ENCODE results near the gene PRDM12.

The PRDM12 gene

GRCh38 chr9:130658893-130659698, 5.3 kb upstream of the PRDM12 start:
- Mint-ChIP-seq H3K9me3 (no peaks in the 10 kb centered on the region), H3K4me3 (no peak overlapping the region), H3K4me1 (peaks cover 36% of the 10 kb centered on the region), H3K36me3 (no peaks in the 10 kb centered on the region), H3K27ac (no peak overlapping the region), H3K27me3 (peaks cover 87% of the 10 kb centered on the region)
- no peak for ATAC-seq

- peak overlapping the region; percentile 67 for H3K4me3 Mint-ChIP-seq
- H3K36me3 Mint-ChIP-seq, result no peaks in the 10 kb centered on the region
- H3K9me3 Mint-ChIP-seq, result no peaks in the 10 kb centered on the region
- no peak overlapping the region for H3K27ac Mint-ChIP-seq
- ATAC-seq, result no peak
- H3K4me1 Mint-ChIP-seq, result peaks cover 37% of the 10 kb centered on the region
- H3K27me3 Mint-ChIP-seq, result peaks cover 94% of the 10 kb centered on the region
Observed at GRCh38 chr9:130659699-130660248, 4.6 kb upstream of the PRDM12 start.

GRCh38 chr9:130660326-130660682, 4.1 kb upstream of the PRDM12 start:
- no peaks in the 10 kb centered on the region for H3K9me3 Mint-ChIP-seq
- H3K36me3 Mint-ChIP-seq, result peaks cover 2% of the 10 kb centered on the region
- no peak overlapping the region for H3K27ac Mint-ChIP-seq
- H3K4me3 Mint-ChIP-seq, result no peak overlapping the region
- H3K27me3 Mint-ChIP-seq, result peaks cover 94% of the 10 kb centered on the region
- H3K4me1 Mint-ChIP-seq, result peaks cover 40% of the 10 kb centered on the region
- ATAC-seq, result no peak

GRCh38 chr9:130660683-130661450, 3.5 kb upstream of the PRDM12 start:
- peaks cover 94% of the 10 kb centered on the region for H3K27me3 Mint-ChIP-seq
- peaks cover 5% of the 10 kb centered on the region for H3K36me3 Mint-ChIP-seq
- no peak for ATAC-seq
- H3K27ac Mint-ChIP-seq, result no peak overlapping the region
- no peaks in the 10 kb centered on the region for H3K9me3 Mint-ChIP-seq
- peak overlapping the region; percentile 38 for H3K4me3 Mint-ChIP-seq
- peaks cover 46% of the 10 kb centered on the region for H3K4me1 Mint-ChIP-seq

- peaks cover 5% of the 10 kb centered on the region for H3K36me3 Mint-ChIP-seq
- ATAC-seq, result no peak
- no peak overlapping the region for H3K4me3 Mint-ChIP-seq
- no peak overlapping the region for H3K27ac Mint-ChIP-seq
- peaks cover 94% of the 10 kb centered on the region for H3K27me3 Mint-ChIP-seq
- H3K4me1 Mint-ChIP-seq, result peaks cover 47% of the 10 kb centered on the region
- H3K9me3 Mint-ChIP-seq, result no peaks in the 10 kb centered on the region
Observed at GRCh38 chr9:130661451-130662098, 2.8 kb upstream of the PRDM12 start.

- peak overlapping the region; percentile 69 for H3K4me3 Mint-ChIP-seq
- no peaks in the 10 kb centered on the region for H3K9me3 Mint-ChIP-seq
- H3K27me3 Mint-ChIP-seq, result peaks cover 94% of the 10 kb centered on the region
- H3K27ac Mint-ChIP-seq, result no peak overlapping the region
- peaks cover 5% of the 10 kb centered on the region for H3K36me3 Mint-ChIP-seq
- H3K4me1 Mint-ChIP-seq, result peaks cover 47% of the 10 kb centered on the region
- no peak for ATAC-seq
Observed at GRCh38 chr9:130662099-130662969, 2.1 kb upstream of the PRDM12 start.

GRCh38 chr9:130662970-130663257, 1.5 kb upstream of the PRDM12 start:
- ATAC-seq, result no peak
- H3K4me1 Mint-ChIP-seq, result peaks cover 47% of the 10 kb centered on the region
- no peaks in the 10 kb centered on the region for H3K9me3 Mint-ChIP-seq
- H3K27me3 Mint-ChIP-seq, result peaks cover 94% of the 10 kb centered on the region
- H3K4me3 Mint-ChIP-seq, result peak overlapping the region; percentile 69
- peaks cover 5% of the 10 kb centered on the region for H3K36me3 Mint-ChIP-seq
- H3K27ac Mint-ChIP-seq, result no peak overlapping the region

GRCh38 chr9:130663258-130663976, 977 bp upstream of the PRDM12 start:
- Mint-ChIP-seq H3K27me3 (peaks cover 94% of the 10 kb centered on the region), H3K4me3 (peak overlapping the region; percentile 21), H3K36me3 (peaks cover 5% of the 10 kb centered on the region), H3K4me1 (peaks cover 45% of the 10 kb centered on the region), H3K27ac (no peak overlapping the region), H3K9me3 (no peaks in the 10 kb centered on the region)
- no peak for ATAC-seq

- Mint-ChIP-seq H3K36me3 (peaks cover 5% of the 10 kb centered on the region), H3K27me3 (peaks cover 94% of the 10 kb centered on the region), H3K4me1 (peaks cover 41% of the 10 kb centered on the region), H3K27ac (no peak overlapping the region), H3K4me3 (peak overlapping the region; percentile 21), H3K9me3 (no peaks in the 10 kb centered on the region)
- no peak for ATAC-seq
Observed at GRCh38 chr9:130663977-130664250, 480 bp upstream of the PRDM12 start.

GRCh38 chr9:130665029-130665430, 636 bp downstream of the PRDM12 start:
- H3K27me3 Mint-ChIP-seq, result peaks cover 82% of the 10 kb centered on the region

GRCh38 chr9:130665431-130666392, 1.3 kb downstream of the PRDM12 start:
- Mint-ChIP-seq H3K4me1 (peaks cover 34% of the 10 kb centered on the region), H3K9me3 (no peaks in the 10 kb centered on the region), H3K27ac (peak overlapping the region; percentile 16), H3K36me3 (peaks cover 5% of the 10 kb centered on the region), H3K4me3 (peak overlapping the region; percentile 37), H3K27me3 (peaks cover 80% of the 10 kb centered on the region)
- ATAC-seq, result no peak

More at GRCh38 chr9:130665029-130665430, 636 bp downstream of the PRDM12 start:
- no peaks in the 10 kb centered on the region for H3K9me3 Mint-ChIP-seq
- peak overlapping the region; percentile 37 for H3K4me3 Mint-ChIP-seq
- peaks cover 5% of the 10 kb centered on the region for H3K36me3 Mint-ChIP-seq
- H3K27ac Mint-ChIP-seq, result peak overlapping the region; percentile 16
- peaks cover 35% of the 10 kb centered on the region for H3K4me1 Mint-ChIP-seq
- ATAC-seq, result no peak

GRCh38 chr9:130666393-130667119, 2.2 kb downstream of the PRDM12 start:
- Mint-ChIP-seq H3K27me3 (peaks cover 73% of the 10 kb centered on the region), H3K9me3 (no peaks in the 10 kb centered on the region), H3K4me3 (no peak overlapping the region), H3K4me1 (peaks cover 34% of the 10 kb centered on the region), H3K27ac (no peak overlapping the region), H3K36me3 (peaks cover 5% of the 10 kb centered on the region)
- no peak for ATAC-seq

- H3K9me3 Mint-ChIP-seq, result no peaks in the 10 kb centered on the region
Observed at GRCh38 chr9:130667120-130667435, 2.7 kb downstream of the PRDM12 start.

More at GRCh38 chr9:130667120-130667435, 2.7 kb downstream of the PRDM12 start:
- no peak overlapping the region for H3K27ac Mint-ChIP-seq
- H3K4me1 Mint-ChIP-seq, result peaks cover 29% of the 10 kb centered on the region
- ATAC-seq, result no peak
- peaks cover 68% of the 10 kb centered on the region for H3K27me3 Mint-ChIP-seq
- H3K36me3 Mint-ChIP-seq, result peaks cover 5% of the 10 kb centered on the region
- no peak overlapping the region for H3K4me3 Mint-ChIP-seq
